Kidney capillary endothelial cell (primary cell): ENCODE results near the gene RSU1.

Experiments
- DNase-seq: peaks from one replicate; pipeline ENCODE4 v3.0.0-alpha.2; 2018; ENCODE audit warnings: low spot score

The RSU1 gene

DNA sequence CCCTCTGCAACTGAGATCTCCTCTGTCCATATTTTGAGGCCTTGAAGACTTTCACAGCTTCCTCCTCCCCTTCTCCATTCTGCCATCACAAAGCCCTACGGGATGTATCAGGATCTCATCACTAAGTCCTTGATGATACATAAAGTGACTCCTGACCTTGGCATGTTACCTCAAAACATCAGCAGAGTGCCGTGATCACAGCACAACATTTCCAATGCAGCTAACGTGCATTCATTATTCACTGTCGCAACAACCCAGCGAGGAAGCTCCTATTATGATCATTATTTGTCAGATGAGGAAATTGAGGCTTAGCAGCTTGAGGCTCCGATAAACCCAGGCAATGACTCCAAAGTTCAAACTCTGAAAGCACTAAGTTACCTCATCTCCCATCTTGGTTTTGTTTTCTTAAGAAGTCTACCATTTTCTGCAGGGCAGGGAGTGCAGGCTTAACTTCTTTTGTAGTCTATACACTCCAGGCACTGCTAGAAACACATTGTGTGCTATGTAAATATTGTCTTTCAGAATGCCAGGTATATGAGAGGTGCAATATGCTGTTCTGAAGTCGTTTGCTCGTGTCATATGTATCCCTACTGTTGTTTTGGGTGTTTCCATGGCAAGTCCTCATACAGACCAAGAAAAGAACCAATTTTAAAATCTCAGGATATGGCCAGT lies 215.0 kb downstream of the RSU1 start:
- no peak for DNase-seq

DNA sequence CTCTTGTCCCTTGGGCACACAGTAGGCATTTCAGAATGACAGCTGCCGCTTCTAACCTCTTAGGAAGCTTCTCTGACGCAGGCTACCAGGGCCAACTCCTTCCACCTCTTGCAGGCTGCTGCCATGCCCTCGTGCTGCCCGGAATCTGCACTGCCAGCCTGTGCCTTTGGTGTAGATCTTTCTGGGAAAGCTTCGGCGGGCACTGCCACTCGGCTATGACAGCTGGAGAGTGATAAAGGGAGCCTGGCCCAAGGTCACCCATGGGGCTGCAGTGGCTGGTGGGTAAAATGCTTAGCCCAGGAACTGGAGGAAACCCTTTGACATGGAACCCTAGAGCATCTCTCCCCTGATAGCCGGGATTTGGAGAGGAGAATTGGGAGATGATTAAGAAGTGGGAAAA lies 217.6 kb downstream of the RSU1 start:
- DNase-seq, result no peak

DNA sequence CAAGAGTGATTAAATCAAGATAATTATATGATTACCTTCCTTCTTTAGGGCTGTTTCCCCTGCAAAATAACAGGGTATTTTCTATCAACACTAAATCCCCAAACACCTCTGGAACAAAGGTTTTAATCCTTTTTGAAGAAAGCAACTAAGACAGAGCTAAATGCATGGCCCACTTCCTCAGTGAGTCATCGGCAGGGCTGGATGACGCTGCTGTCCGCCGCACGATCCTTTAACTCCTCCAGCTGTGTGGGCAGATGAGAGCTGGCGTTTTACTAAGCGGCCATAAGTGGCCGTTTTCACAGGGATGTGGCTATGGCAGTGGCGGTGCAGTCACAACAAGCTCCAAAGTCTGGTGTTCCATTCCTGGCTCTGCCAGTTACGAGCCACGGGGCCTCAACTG lies 219.6 kb downstream of the RSU1 start:
- peak; percentile 7 for DNase-seq

DNA sequence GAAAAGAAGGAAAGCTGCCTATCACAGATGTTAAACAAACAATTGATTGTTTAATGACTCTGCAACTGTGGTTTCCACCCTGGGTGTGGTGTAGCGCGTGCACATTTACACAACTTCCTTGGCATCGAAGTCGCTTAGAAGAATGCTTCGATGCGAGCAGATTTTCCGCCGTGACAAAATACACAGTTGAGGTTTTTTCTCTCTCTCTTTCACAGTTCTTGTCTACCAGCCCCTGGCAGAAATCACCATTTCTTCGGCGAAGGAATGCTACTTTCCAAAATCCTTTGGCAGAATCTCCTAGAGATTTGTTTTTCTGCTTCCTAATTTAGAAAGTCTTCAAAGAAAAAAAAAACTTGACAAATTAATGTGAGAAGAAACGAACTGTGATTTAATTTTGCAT lies 224.8 kb downstream of the RSU1 start:
- DNase-seq, result no peak

DNA sequence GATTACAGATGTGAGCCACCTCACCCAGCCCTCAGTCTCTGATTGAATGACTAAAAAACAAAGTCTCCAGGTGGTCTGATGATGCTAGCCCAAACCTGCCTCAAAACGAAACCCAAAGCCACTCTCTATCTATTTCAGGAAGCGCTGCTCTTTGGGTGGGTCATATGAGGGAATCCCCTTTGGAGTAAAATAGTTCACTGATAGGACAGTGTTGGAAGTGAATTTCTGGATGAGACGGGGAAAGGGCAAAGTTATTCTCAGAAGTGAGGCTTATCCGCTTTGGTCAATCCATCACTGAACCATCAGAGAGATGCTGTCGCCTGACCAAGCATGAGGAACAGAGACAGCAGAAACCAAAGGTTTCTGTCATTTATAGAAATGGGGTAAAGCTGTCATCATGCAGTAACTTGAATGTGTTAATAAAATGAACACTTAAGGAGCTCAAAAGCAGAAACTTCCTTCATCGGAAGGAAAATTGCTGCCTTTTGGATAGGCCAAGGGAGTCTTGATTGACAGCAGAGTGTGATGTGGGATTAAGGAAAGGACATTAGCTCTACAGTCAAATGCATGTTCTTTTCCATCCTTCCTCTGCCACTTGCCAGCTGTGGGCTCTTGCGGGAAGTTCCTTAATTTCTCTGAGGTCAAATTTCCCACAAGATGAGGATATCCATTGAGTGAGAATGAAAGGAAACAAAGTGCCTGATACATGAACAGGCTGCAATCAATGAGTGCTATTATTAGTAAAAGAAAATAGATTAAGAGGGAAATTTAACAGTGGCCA lies 230.7 kb downstream of the RSU1 start:
- DNase-seq, result no peak

DNA sequence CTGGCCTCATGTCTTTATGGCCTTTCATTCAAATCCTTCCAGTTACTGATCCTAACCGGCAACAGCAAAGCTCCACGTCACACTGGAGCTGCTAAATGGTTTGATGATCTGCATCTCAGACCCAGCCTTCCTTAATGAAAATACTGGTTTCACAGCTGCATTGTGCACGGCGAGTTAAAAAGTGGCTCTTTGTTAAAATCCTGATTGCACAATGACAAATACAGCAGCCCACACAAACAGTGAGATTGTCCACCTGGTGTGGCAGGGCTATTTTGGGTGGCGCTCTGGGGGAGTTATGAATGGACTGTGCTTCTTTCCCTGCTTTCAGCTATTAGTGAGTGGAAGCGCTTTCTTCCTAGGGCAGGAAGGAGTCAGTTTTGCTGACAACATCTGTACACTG lies 232.1 kb downstream of the RSU1 start:
- no peak for DNase-seq

DNA sequence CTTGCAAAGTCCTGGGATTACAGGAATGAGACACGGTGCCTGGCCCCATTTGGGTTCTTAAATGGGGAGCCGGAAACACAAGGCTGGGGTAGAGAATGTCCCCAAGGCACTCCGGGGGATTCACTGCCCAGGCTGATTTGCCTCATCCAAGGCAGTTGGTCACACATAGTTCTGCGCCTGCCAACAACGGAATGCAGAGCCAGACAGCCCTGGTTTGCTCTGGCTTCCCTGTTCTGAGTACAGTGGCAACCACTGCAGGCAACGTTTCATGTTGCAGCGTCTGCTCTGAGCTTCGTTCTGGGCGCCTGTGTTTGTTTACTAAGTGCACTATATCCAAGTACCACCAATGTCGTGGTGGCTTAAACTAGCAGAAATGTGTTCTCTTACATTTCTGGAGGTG lies 233.8 kb downstream of the RSU1 start:
- no peak for DNase-seq

DNA sequence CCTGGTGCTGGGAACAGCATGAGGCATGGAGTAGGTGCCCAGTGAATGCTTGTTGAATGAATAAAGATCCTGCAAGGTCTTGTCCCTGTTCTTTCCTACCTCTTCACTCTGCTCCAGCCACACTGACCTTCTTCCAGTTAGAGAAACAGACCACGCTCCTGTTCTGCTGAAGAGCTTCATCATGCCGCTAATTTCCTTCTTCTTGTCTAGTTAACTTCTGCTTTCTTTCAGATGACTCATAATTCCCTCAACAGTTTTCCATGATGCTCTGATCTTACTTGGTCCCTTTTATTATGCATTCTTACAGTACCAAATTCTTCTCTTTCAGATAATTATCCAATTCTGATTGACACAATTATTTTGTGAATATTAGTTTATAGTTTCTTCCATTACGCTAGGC lies 236.0 kb downstream of the RSU1 start:
- DNase-seq, result no peak

DNA sequence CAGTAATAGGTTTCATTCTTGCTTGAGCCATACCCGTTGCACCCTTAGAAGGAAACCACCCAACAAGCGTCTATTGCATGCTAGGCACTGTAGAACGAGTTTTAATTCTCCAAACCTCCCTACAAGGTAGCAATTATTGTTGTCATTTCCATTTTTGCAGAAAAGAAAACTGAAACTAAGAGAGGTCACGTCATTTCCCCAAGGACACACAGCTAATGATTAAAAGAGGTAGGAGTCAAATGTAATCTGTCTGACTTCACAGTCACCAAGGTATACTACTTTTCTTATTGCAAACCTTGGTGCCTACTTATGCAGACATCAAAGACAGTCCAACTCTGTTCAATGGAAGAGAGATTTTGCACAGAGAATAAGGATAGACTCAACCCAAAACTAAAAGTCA lies 246.5 kb downstream of the RSU1 start:
- no peak for DNase-seq

DNA sequence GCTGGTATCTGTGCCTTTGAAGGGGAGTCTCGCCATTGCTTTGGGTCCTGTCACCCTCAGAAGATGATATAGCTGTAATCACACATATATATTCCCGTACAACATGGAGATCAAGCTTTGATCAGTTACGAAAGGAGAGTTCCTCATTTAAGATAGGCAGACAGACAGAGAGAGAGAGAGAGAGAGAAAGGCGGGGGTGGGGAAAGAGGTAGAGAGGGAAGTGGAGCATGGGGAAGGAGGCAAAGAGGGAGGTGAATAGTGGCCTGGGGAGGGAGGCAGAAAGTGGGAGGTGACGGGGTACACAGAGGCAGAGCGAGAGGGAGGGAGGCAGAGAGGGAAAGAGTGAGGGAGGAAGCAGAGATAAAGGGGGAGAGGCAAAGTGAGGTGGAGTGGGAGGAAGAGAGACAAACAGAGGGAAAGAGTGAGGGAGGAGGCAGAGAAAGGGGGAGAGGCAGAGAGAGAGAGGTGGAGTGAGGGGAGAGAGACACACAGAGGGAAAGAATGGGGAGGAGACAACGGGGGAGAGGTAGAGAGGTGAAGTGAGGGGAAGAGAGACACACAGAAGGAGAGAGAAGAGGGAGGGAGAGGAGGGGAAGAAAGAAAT lies 250.9 kb downstream of the RSU1 start:
- no peak for DNase-seq

DNA sequence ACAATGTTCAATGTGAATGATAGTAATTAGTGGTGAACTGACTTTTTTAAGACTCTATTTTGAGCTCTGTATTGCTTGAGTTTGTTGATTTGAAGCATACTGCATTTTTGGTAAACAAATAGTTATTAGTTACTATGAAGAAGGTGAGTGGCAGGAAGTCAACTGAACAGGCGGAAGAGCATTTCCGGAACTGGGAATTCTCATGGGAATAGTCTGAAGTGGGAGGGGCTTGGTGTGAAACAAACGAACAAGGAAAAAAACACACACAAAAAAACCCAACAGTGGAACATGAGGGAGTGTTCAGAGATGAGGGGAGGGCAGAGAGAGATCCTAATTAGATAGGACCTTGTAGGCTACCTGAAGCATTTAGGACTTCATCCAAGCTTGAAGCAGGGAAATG lies 251.6 kb downstream of the RSU1 start:
- DNase-seq, result peak; percentile 81

DNA sequence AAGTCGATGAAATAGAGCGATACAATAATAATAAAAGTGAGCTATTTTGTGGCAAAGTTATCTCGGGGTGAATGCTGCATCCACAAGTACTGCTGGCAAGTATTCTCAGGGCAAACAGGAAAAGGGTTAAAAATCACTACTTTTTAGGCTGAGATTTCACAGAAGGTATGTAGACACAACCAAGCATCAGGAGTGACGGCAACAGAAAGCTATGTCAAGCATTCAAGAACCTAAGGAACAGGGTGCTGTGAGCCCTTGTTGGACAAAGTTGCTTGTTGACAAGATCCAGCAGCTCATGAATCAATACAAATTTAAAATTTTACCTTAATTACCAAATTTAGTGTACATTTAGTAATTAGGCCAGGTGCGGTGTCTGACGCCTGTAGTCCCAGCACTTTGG lies 254.3 kb downstream of the RSU1 start:
- no peak for DNase-seq

DNA sequence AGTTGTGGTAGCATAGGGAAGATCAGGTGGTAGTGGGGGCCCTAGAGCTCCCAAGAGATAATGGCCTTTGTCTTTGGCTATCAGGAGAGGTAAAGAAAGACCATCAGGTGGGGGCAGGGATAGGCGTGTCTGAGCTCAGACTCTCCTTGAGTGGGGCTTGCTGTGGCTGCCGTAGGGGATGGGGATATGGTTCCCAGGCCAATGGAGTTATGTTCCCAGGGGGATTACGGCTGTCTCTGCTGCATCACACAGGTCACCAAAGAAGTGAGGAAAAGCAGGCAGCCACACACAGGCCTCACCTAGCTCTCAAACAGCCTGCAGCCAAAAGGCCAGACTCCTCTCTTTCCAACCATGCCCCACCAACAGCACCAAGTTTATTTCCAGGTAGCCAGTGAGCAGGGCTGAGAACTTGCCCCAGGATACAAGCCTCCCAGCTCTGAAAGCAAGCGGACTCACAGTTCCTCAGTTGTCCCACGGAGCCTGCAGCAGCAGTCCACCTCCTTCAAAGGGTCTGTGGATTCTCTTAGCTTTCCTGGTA lies 257.9 kb downstream of the RSU1 start:
- DNase-seq, result no peak

DNA sequence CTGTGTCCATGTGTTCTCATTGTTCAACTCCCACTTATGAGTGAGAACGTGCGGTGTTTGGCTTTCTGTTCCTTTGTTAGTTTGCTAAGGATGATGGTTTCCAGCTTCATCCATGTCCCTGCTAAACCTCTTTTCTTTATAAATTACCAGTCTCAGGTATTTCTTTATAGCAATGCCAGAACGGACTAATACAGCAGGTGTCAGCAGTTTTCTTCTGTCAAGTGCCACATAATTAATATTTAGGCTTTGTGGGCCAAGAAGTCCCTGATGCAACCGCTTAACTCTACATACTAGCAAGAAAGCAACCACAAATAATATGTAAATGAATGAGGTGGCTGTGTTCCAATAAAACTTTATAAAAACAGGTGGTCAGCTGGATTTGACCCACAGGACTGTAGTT lies 269.3 kb downstream of the RSU1 start:
- DNase-seq, result no peak

DNA sequence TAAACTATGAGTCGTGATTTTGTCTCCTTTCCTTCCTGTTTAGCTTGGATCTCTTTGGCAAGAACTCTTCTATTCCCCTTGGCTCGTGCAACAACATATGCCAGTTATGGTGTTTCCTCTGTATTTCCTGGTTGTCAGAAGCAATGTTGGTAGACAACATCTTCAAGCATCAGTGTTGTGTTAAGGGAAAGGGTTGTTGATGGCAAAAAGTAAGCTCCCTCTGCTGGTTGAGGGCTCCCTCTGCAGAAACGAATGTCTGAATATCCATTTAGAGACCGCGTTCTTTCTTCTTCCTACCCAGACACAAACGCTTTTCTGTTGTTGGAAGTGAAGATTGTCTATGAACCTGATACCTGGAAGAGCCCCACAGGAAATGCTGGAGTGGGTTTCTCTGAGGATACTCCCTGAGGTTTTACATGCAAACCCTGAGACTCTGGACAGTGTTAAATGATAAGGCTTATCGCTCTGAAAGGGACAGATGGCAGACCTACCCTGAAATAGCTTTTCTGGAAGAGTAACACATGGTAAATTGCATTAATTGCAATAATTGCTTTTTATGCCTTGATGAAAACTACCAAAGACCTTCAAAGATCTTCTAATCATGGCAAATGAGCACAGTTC lies 272.0 kb downstream of the RSU1 start:
- DNase-seq, result peak; percentile 37

DNA sequence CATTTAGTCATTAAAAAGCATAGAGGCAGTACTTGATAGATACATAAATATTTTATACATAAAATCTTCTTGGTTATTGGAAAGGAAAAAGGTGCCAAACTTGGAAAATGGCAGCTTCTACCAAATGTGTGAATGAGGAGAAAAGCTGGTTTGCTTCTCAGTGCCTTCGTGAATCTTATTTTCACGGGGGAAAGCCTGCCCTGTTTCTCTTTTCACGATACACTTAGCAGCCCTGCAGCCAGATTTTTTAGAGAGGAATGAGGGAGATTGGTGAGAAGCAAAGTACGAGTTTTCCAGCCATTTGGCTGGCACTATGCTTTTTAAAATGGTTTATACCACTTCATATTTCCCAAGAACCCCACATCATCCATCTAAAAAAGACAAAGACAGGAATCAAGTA lies 272.6 kb downstream of the RSU1 start:
- no peak for DNase-seq

DNA sequence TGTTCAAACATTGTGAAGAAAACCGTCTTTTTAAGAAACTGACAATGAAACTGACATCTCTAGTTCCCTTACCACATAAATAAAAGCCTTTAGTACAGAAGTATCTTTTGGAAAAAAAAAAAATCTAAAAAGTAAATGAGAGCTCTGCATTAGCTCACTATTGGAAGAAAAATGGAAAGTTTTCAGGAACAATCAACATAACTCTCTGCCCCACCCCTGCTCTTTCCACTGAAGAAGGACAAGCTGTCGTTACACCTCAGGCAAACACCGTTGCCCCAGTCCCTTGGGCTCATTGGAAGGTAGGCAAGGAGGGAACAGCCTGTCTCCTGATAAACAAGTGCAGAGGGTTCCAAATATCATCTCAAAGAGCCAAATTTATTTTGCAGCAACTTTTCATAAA lies 273.1 kb downstream of the RSU1 start:
- DNase-seq, result no peak
